Measurements from ENCODE around the gene DICER1.

The DICER1 gene

DNA sequence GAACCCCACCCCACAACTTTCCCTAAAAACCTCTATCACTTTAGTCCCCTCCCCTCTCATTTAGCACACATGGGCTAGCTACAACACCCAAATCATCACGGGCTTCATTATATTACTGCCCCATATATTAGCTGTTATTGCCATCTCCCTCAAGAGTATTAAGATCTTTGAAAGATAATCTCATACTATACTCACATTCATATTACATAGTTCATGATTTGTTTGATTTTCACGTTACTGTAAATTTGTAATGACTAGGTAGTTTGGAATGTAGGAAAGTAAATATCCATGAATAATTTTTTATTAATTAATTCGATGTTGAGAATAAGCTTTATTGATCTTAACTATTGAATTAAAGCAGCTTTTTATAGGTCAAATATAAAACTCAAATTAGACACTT, 7.9 kb downstream of the DICER1 start:
- Histone ChIP-seq H3K9me2 (replicated peaks; ENCODE audit: control insufficient read depth, low read length) (no peaks in the 10 kb centered on the region), H3K4me3 (ENCODE audit: low read length) (no peak overlapping the region), H3K79me2 (ENCODE audit: control insufficient read depth, low read length) (peaks cover 100% of the 10 kb centered on the region), H3K9me3 (ENCODE audit: control insufficient read depth, insufficient read depth, low read length) (no peaks in the 10 kb centered on the region), H3K4me1 (ENCODE audit: control insufficient read depth, low read length) (peaks cover 93% of the 10 kb centered on the region), H3K27me3 (ENCODE audit: control insufficient read depth, low read length) (no peaks in the 10 kb centered on the region), H3K4me2 (ENCODE audit: low read length) (no peak overlapping the region), H3F3A (ENCODE audit: control insufficient read depth, insufficient read depth) (peaks cover 6% of the 10 kb centered on the region; the same call in 1 of the 2 replicates), H4K20me1 (ENCODE audit: control insufficient read depth, insufficient read depth, low read depth, low read length) (peaks cover 19% of the 10 kb centered on the region), H3K27ac (ENCODE audit: low read depth, low read length) (no peak overlapping the region), H3K36me3 (ENCODE audit: control insufficient read depth, low read length) (peaks cover 16% of the 10 kb centered on the region; the same call in 1 of the 2 replicates)
- TF ChIP-seq, protein P1, sequence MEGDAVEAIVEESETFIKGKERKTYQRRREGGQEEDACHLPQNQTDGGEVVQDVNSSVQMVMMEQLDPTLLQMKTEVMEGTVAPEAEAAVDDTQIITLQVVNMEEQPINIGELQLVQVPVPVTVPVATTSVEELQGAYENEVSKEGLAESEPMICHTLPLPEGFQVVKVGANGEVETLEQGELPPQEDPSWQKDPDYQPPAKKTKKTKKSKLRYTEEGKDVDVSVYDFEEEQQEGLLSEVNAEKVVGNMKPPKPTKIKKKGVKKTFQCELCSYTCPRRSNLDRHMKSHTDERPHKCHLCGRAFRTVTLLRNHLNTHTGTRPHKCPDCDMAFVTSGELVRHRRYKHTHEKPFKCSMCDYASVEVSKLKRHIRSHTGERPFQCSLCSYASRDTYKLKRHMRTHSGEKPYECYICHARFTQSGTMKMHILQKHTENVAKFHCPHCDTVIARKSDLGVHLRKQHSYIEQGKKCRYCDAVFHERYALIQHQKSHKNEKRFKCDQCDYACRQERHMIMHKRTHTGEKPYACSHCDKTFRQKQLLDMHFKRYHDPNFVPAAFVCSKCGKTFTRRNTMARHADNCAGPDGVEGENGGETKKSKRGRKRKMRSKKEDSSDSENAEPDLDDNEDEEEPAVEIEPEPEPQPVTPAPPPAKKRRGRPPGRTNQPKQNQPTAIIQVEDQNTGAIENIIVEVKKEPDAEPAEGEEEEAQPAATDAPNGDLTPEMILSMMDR (IDR thresholded peaks at IDR 0.05; ENCODE audit: low read depth, low read length, poor library complexity, severe bottlenecking): no peak
- TF ChIP-seq EZH2phosphoT487 (IDR thresholded peaks at IDR 0.05; ENCODE audit: borderline replicate concordance, low read length): no peak

DNA sequence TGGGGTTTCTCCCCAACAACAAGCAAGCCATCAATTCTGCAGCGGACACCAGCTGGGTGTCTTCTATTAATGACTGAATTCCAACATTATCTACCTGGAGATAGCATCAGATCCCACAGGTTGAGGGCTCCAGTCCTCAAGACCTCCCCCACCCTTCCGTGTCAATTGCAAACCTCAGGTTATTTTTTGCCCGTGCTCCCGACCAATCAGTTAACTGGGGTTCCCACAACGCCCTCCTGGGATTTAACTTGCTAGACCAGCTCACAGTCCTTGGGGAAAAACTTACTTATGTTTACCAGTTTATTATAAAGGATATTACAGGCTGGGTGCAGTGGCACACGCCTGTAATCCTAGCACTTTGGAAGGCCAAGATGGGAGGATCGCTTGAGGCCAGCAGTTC, 9.7 kb downstream of the DICER1 start:
- peaks cover 10% of the 10 kb centered on the region; the same call in 1 of the 2 replicates for H3K36me3 ChIP-seq (ENCODE audit: control insufficient read depth, low read length)
- peaks cover 99% of the 10 kb centered on the region for H3K79me2 ChIP-seq (ENCODE audit: control insufficient read depth, low read length)
- H4K20me1 ChIP-seq (ENCODE audit: control insufficient read depth, insufficient read depth, low read depth, low read length): peaks cover 28% of the 10 kb centered on the region
- H3F3A ChIP-seq (ENCODE audit: control insufficient read depth, insufficient read depth): peaks cover 11% of the 10 kb centered on the region; the same call in 1 of the 2 replicates
- H3K9me3 ChIP-seq (ENCODE audit: control insufficient read depth, insufficient read depth, low read length): no peaks in the 10 kb centered on the region
- H3K4me1 ChIP-seq (ENCODE audit: control insufficient read depth, low read length): peaks cover 93% of the 10 kb centered on the region
- no peak overlapping the region for H3K4me3 ChIP-seq (ENCODE audit: low read length)
- H3K27me3 ChIP-seq (ENCODE audit: control insufficient read depth, low read length): no peaks in the 10 kb centered on the region
- no peaks in the 10 kb centered on the region for H3K9me2 ChIP-seq (replicated peaks; ENCODE audit: control insufficient read depth, low read length)
- TF ChIP-seq EZH2phosphoT487 (IDR thresholded peaks at IDR 0.05; ENCODE audit: borderline replicate concordance, low read length): no peak
- TF ChIP-seq, protein P1 (IDR thresholded peaks at IDR 0.05; ENCODE audit: low read depth, low read length, poor library complexity, severe bottlenecking): no peak
- H3K27ac ChIP-seq (ENCODE audit: low read depth, low read length): no peak overlapping the region
- peak overlapping the region; percentile 30; the same call in 1 of the 2 replicates for H3K4me2 ChIP-seq (ENCODE audit: low read length)

GRCh38 chr14:95146079-95146771, 11.1 kb downstream of the DICER1 start:
- Histone ChIP-seq H3K27me3 (ENCODE audit: control insufficient read depth, low read length) (no peaks in the 10 kb centered on the region), H3K27ac (ENCODE audit: low read depth, low read length) (no peak overlapping the region), H3K9me3 (ENCODE audit: control insufficient read depth, insufficient read depth, low read length) (no peaks in the 10 kb centered on the region), H3K36me3 (ENCODE audit: control insufficient read depth, low read length) (peaks cover 10% of the 10 kb centered on the region; the same call in 1 of the 2 replicates), H3K4me3 (ENCODE audit: low read length) (no peak overlapping the region), H3F3A (ENCODE audit: control insufficient read depth, insufficient read depth) (peaks cover 12% of the 10 kb centered on the region; the same call in 1 of the 2 replicates), H4K20me1 (ENCODE audit: control insufficient read depth, insufficient read depth, low read depth, low read length) (peaks cover 25% of the 10 kb centered on the region), H3K4me2 (ENCODE audit: low read length) (no peak overlapping the region), H3K79me2 (ENCODE audit: control insufficient read depth, low read length) (peaks cover 99% of the 10 kb centered on the region), H3K9me2 (replicated peaks; ENCODE audit: control insufficient read depth, low read length) (no peaks in the 10 kb centered on the region), H3K4me1 (ENCODE audit: control insufficient read depth, low read length) (peaks cover 93% of the 10 kb centered on the region)
- TF ChIP-seq, protein P1 (IDR thresholded peaks at IDR 0.05; ENCODE audit: low read depth, low read length, poor library complexity, severe bottlenecking): no peak
- TF ChIP-seq EZH2phosphoT487 (IDR thresholded peaks at IDR 0.05; ENCODE audit: borderline replicate concordance, low read length): no peak

All from DOHH2 (cell line).